GM12878 (cell line): ENCODE measurements around the gene DDX5. TPM values are rescaled to one million over a fixed set of nuclear protein-coding genes. Genes with fewer than 3 reads are reported as not detected.

Experiments used
- ATAC-seq: fragments of 200-7000 bp; cut with Tn5 transposase; 3 replicates; pipeline ENCODE4 v1.9.1; 2020; ENCODE audit warnings: mild to moderate bottlenecking, moderate library complexity
- BruUV-seq: library from RNA; stranded (reverse); fragments of 400-500 nt; replicated peaks from 2 replicates; lab custom pipeline; 2021; lab: Mats Ljungman, UMichigan
- CTCF ChIA-PET: fragments of 300-600 bp; sonication (Branson Sonifier 250); formaldehyde crosslinking; extraction: SDS; loops from one replicate; lab custom pipeline; 2021; ENCODE audit warnings: inconsistent platforms; lab: Yijun Ruan, JAX
- POLR2A ChIA-PET: fragments of 350-600 bp; formaldehyde crosslinking; extraction: SDS; loops from one replicate; lab custom pipeline; 2021; ENCODE audit warnings: inconsistent platforms; lab: Charles Lee
- RAD21 ChIA-PET: fragments of 300-600 bp; sonication (Branson Sonifier 250); formaldehyde crosslinking; loops from one replicate; lab custom pipeline; 2023; ENCODE audit warnings: antibody characterized with exemption; ENCODE audit not compliant: unreplicated experiment; lab: Charles Lee
- SMC1A ChIA-PET: fragments of 300-600 bp; sonication (Branson Sonifier 250); formaldehyde crosslinking; loops from one replicate; lab custom pipeline; 2023; ENCODE audit not compliant: unreplicated experiment, uncharacterized antibody; lab: Charles Lee
- DNase-seq: peaks from one replicate; pipeline ENCODE4 v3.0.0-alpha.2; 2011; ENCODE audit warnings: low read depth, low spot score
- FAIRE-seq: peaks from 3 replicates; lab custom pipeline; 2011; peaks lifted over from hg19 to GRCh38; lab: Jason Lieb, UNC
- H2AFZ ChIP-seq: 2 replicates; pipeline ENCODE4 v1.6.0; 2011; ENCODE audit warnings: low read depth, low read length, control low read depth; ENCODE audit not compliant: control insufficient read depth
- H3K27ac ChIP-seq: 2 replicates; pipeline ENCODE4 v1.5.1; 2011; ENCODE audit warnings: control low read depth; ENCODE audit not compliant: control insufficient read depth, insufficient read depth
- H3K27me3 ChIP-seq, 2 experiments: replicated peaks in 1 of 2; 2 replicates each; pipeline versions ENCODE4 v1.6.0 to v1.6.1; 2011; ENCODE audit warnings: low read length in 1 of 2; ENCODE audit not compliant: control insufficient read depth in 2 of 2, insufficient read depth in 2 of 2
- H3K36me3 ChIP-seq, 2 experiments: 2 replicates each; pipeline ENCODE4 v1.5.1; 2011; ENCODE audit warnings: low read length in 1 of 2; ENCODE audit not compliant: control insufficient read depth in 2 of 2, insufficient read depth in 2 of 2
- H3K4me1 ChIP-seq: 2 replicates; pipeline ENCODE4 v1.6.1; 2011; ENCODE audit warnings: mild to moderate bottlenecking, low read length, moderate library complexity, mixed read lengths; ENCODE audit not compliant: control insufficient read depth, insufficient read depth
- H3K4me2 ChIP-seq: 2 replicates; pipeline ENCODE4 v1.6.0; 2011; ENCODE audit warnings: control low read depth; ENCODE audit not compliant: control insufficient read depth, insufficient read depth
- H3K4me3 ChIP-seq: fragments of 200-600 bp; sonication (generic); 2 replicates; pipeline ENCODE4 v1.5.1; 2016
- H3K79me2 ChIP-seq: 2 replicates; pipeline ENCODE4 v1.6.0; 2011; ENCODE audit warnings: low read length; ENCODE audit not compliant: control insufficient read depth, insufficient read depth
- H3K9ac ChIP-seq: 2 replicates; pipeline ENCODE4 v1.8.0; 2011; ENCODE audit warnings: low read length, control low read depth, mixed read lengths; ENCODE audit not compliant: control insufficient read depth, insufficient read depth
- H3K9me3 ChIP-seq: replicated peaks from 3 replicates; pipeline ENCODE4 v1.5.1; 2011; ENCODE audit warnings: mild to moderate bottlenecking, low read length; ENCODE audit not compliant: control insufficient read depth, insufficient read depth
- H4K20me1 ChIP-seq: 2 replicates; pipeline ENCODE4 v1.6.0; 2011; ENCODE audit not compliant: control insufficient read depth, insufficient read depth
- BRCA1 ChIP-seq: IDR thresholded peaks from 2 replicates; pipeline ENCODE4 v1.6.1; 2011; ENCODE audit warnings: low read depth, low read length, improper control_type of control experiment
- POLR2AphosphoS2 ChIP-seq: IDR thresholded peaks from 2 replicates; pipeline ENCODE4 v1.6.1; 2011; ENCODE audit warnings: low read depth, mild to moderate bottlenecking, low read length, improper control_type of control experiment, moderate library complexity
- RB1 ChIP-seq: fragments of 450-650 bp; formaldehyde crosslinking; IDR thresholded peaks from 2 replicates; pipeline ENCODE4 v1.6.1; 2017; ENCODE audit warnings: mild to moderate bottlenecking, borderline replicate concordance
- STAT1 ChIP-seq: fragments of 450-650 bp; conservative IDR thresholded peaks from 2 replicates; pipeline ENCODE4 v1.6.1; 2014; ENCODE audit warnings: antibody characterized with exemption, mild to moderate bottlenecking
- ZNF687 ChIP-seq: fragments of 450-650 bp; IDR thresholded peaks from 2 replicates; pipeline ENCODE4 v1.6.1; 2017; ENCODE audit warnings: mild to moderate bottlenecking, moderate library complexity
- ZSCAN29 ChIP-seq: fragments of 450-650 bp; IDR thresholded peaks from 2 replicates; pipeline ENCODE4 v1.6.1; 2017; ENCODE audit warnings: mild to moderate bottlenecking, moderate library complexity
- WGBS: methylation state at CpG from one replicate; pipeline ENCODE4 v1.1.6; 2016; ENCODE audit warnings: low lambda C conversion rate; ENCODE audit not compliant: insufficient replicate concordance, insufficient coverage; ENCODE audit errors: missing lambda C conversion rate; 5-methylcytosine and 5-hydroxymethylcytosine counted together
- in situ Hi-C: fragments of 300-500 bp; cut with MboI; formaldehyde crosslinking; loops from 9 replicates; pipeline ENCODE4 v1.14.3; 2018; ENCODE audit warnings: mixed read lengths
- intact Hi-C: fragments of 100-400 bp; cut with micrococcal nuclease; formaldehyde crosslinking; loops from one replicate; pipeline ENCODE4 v1.14.2; 2022; ENCODE audit not compliant: unreplicated experiment
- polyA plus RNA-seq, 11 experiments: library from polyadenylated mRNA; depleted of rRNA in 4 of 11; unstranded in 6 of 11; stranded (reverse) in 5 of 11; fragments of >200 nt; fragmentation: Nextera tagmentation in 4 of 11; fragmentation: Illumina TruSeq in 1 of 11; extraction: Ambion mirVana in 4 of 11; extraction: Trizol in 1 of 11; gene quantifications; 1 replicate in 1 of 11; 2 replicates in 10 of 11; pipeline versions ENCODE4 v1.2.1 to v1.2.3, GENCODE V29; 2011 to 2016; ENCODE audit warnings: inconsistent platforms in 2 of 11, missing spikeins in 2 of 11, low read depth in 1 of 11
- total RNA-seq, 4 experiments: library from RNA; depleted of rRNA in 3 of 4; stranded (reverse); fragments of >200 nt in 3 of 4; fragmentation: Illumina TruSeq in 1 of 4; extraction: Trizol in 1 of 4; gene quantifications; 2 replicates each; pipeline versions ENCODE4 v1.2.1 to v1.2.3, GENCODE V29; 2013 to 2021

DDX5 gene
- total and polyA plus RNA-seq, 10 of the 15 experiments (the other 5 are each of a cell fraction or from before 2014, with no cell fraction given): 257 to 1,423 (median 719) TPM

- Histone ChIP-seq H3K79me2 (no peaks in the 10 kb centered on the region), H3K9ac (no peak overlapping the region), H3K4me3 (no peak overlapping the region)
- 98% methylated on average over 6 of the region's 6 CpGs for WGBS
- FAIRE-seq: no peak
- no peak for ATAC-seq
- no peak for TF ChIP-seq ZNF687
- no peak for TF ChIP-seq ZSCAN29
- no peak for TF ChIP-seq STAT1
- no peak for TF ChIP-seq RB1
- no peak for TF ChIP-seq BRCA1
- TF ChIP-seq POLR2AphosphoS2: no peak
- TF ChIP-seq, all 136 proteins: peak for 0
- Histone ChIP-seq H3K4me1 (no peaks in the 10 kb centered on the region), H3K4me2 (no peak overlapping the region), H3K36me3 (peaks cover 3 to 36% of the 10 kb centered on the region in 2 experiments), H2AFZ (no peak overlapping the region), H4K20me1 (no peaks in the 10 kb centered on the region), H3K27ac (no peak overlapping the region), H3K27me3 (no peaks in the 10 kb centered on the region), H3K9me3 (no peaks in the 10 kb centered on the region)
- in situ Hi-C loops: no loop called here
- no peak for DNase-seq
- ChIA-PET POLR2A (interaction anchor here (0.7 to 1.0 kb wide), 2 partner anchors 23 to 70 kb away, joined by 3 read pairs; partner anchors contain the start of gene POLG2), SMC1A (interaction anchor here (0.5 to 1.2 kb wide), 2 partner anchors 14 to 121 kb away, joined by 3 to 4 read pairs; no protein-coding TSS in a partner anchor), CTCF (interaction anchor here (0.6 kb wide), 1 partner anchor 85 kb away, joined by 3 read pairs; no protein-coding TSS in a partner anchor), RAD21 (no interaction called here)
- BruUV-seq: no TSS peak
- intact Hi-C loops: no loop called here
Observed at GRCh38 chr17:64519601-64520000, 13.5 kb upstream of the DDX5 start.
